GM19099 (cell line): ENCODE results near the gene TRAM2.

Source experiments
- POLR2A ChIP-seq: IDR thresholded peaks from 3 replicates; pipeline ENCODE4 v1.6.1; 2011; ENCODE audit warnings: low read depth; ENCODE audit not compliant: insufficient read length; ENCODE audit errors: extremely low read depth

TRAM2 gene

GRCh38 chr6:52580905-52581304 lies 4.0 kb upstream of the TRAM2 start:
- no peak for TF ChIP-seq POLR2A

- no peak for TF ChIP-seq POLR2A
These were observed 2.3 kb upstream of the TRAM2 start for GRCh38 chr6:52579006-52579660.

GRCh38 chr6:52577778-52578463 lies 1.1 kb upstream of the TRAM2 start:
- TF ChIP-seq POLR2A = no peak

GRCh38 chr6:52576392-52577021 lies 353 bp downstream of the TRAM2 start:
- peak; percentile 46 for TF ChIP-seq POLR2A

GRCh38 chr6:52576054-52576391 lies 837 bp downstream of the TRAM2 start:
- no peak for TF ChIP-seq POLR2A

GRCh38 chr6:52575502-52575892 lies 1.4 kb downstream of the TRAM2 start:
- no peak for TF ChIP-seq POLR2A

GRCh38 chr6:52574709-52575501 lies 2.0 kb downstream of the TRAM2 start:
- no peak for TF ChIP-seq POLR2A

GRCh38 chr6:52573295-52573694 lies 3.6 kb downstream of the TRAM2 start:
- TF ChIP-seq POLR2A = no peak

- no peak for TF ChIP-seq POLR2A
These were observed 4.3 kb downstream of the TRAM2 start for GRCh38 chr6:52572536-52572935.

GRCh38 chr6:52571099-52571755 lies 5.6 kb downstream of the TRAM2 start:
- no peak for TF ChIP-seq POLR2A

- TF ChIP-seq POLR2A = no peak
These were observed 6.6 kb downstream of the TRAM2 start for GRCh38 chr6:52570291-52570700.

GRCh38 chr6:52568320-52568719 lies 8.5 kb downstream of the TRAM2 start:
- TF ChIP-seq POLR2A = no peak

- TF ChIP-seq POLR2A = no peak
These were observed 10.0 kb downstream of the TRAM2 start for GRCh38 chr6:52566853-52567279.

GRCh38 chr6:52566201-52566600 lies 10.7 kb downstream of the TRAM2 start:
- TF ChIP-seq POLR2A = no peak

- TF ChIP-seq POLR2A = no peak
These were observed 12.0 kb downstream of the TRAM2 start for GRCh38 chr6:52564856-52565255.
